GM19397 (cell line): Measurements from ENCODE around the gene S100A4.

ENCODE experiments used
- ATAC-seq: cut with Tn5 transposase; IDR thresholded peaks from one replicate; pipeline ENCODE4 v1.9.1; 2021; ENCODE audit warnings: mild to moderate bottlenecking, moderate library complexity; ENCODE audit not compliant: unreplicated experiment

S100A4 gene

GRCh38 chr1:153548722-153549688 is 3.4 kb upstream of the S100A4 start, which contains the start of gene S100A3:
S100A3 (minus strand) TSS chr1:153549258; CDS start chr1:153548485, 773 bp downstream.
- ATAC-seq: no peak

- no peak for ATAC-seq
Observed at GRCh38 chr1:153547560-153548551, 2.2 kb upstream of the S100A4 start.

GRCh38 chr1:153546796-153547559 is 1.4 kb upstream of the S100A4 start:
- ATAC-seq: no peak

- ATAC-seq: no peak
Observed at GRCh38 chr1:153546371-153546770, 765 bp upstream of the S100A4 start.

GRCh38 chr1:153544453-153545066 is 1.0 kb downstream of the S100A4 start:
- ATAC-seq: no peak

- ATAC-seq: no peak
Observed at GRCh38 chr1:153543736-153544135, 1.9 kb downstream of the S100A4 start.

GRCh38 chr1:153542956-153543711 is 2.5 kb downstream of the S100A4 start:
- ATAC-seq: no peak

GRCh38 chr1:153541641-153542590 is 3.7 kb downstream of the S100A4 start:
- ATAC-seq: no peak

- ATAC-seq: no peak
Observed at GRCh38 chr1:153540394-153541361, 4.9 kb downstream of the S100A4 start, which contains the start of gene S100A5. S100A5 (minus strand) TSS chr1:153540934; CDS start chr1:153540191, 743 bp downstream.

GRCh38 chr1:153539395-153540093 is 6.1 kb downstream of the S100A4 start:
- no peak for ATAC-seq

GRCh38 chr1:153538315-153538821 is 7.2 kb downstream of the S100A4 start:
- no peak for ATAC-seq

- no peak for ATAC-seq
Observed at GRCh38 chr1:153537376-153537730, 8.3 kb downstream of the S100A4 start.

- ATAC-seq: no peak
Observed at GRCh38 chr1:153536671-153537375, 8.8 kb downstream of the S100A4 start.

- no peak for ATAC-seq
Observed at GRCh38 chr1:153536012-153536670, 9.5 kb downstream of the S100A4 start.
